Gastroesophageal sphincter (tissue), 3 donors: Measurements from ENCODE around the gene SASS6.

Experiments
- EP300 ChIP-seq: sonication (generic); formaldehyde crosslinking; IDR thresholded peaks from one replicate; pipeline ENCODE4 v1.6.1; 2017; ENCODE audit warnings: antibody characterized with exemption, mild to moderate bottlenecking
- POLR2A ChIP-seq, 2 donors: fragments of 450-650 bp; IDR thresholded peaks; one replicate each; pipeline ENCODE4 v1.6.1; 2017; ENCODE audit warnings: antibody characterized with exemption in 2 of 2, mild to moderate bottlenecking in 2 of 2, moderate library complexity in 1 of 2
- TF ChIP-seq, protein P1 (sequence below), 4 experiments: fragments of 200-600 bp in 2 of 4; fragments of 450-650 bp in 2 of 4; sonication (generic) in 1 of 4; IDR thresholded peaks; one replicate each; pipeline ENCODE4 v1.5.1; 2017 to 2019; ENCODE audit warnings: antibody characterized with exemption in 4 of 4, mild to moderate bottlenecking in 2 of 4, moderate library complexity in 2 of 4

DNA sequence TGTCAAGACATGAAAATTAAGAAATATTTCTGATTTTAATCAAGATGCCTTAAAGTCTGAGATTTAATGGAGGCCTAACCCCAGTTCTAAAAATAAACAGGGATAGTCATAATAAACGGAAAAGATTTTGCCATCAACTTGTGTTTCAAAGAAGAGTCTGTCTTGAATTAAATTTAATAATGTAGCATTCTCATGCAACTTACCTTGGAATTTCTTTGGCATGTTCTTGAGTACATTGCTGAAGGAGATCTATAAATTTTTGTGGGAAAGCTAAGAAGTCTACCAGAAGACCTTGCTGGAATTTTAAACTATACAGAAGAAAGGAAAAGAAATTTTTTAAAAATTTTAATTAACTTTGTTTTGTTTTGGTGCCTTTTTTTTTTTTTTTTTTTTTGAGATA, 10.6 kb downstream of the SASS6 start:
- TF ChIP-seq, protein P1, sequence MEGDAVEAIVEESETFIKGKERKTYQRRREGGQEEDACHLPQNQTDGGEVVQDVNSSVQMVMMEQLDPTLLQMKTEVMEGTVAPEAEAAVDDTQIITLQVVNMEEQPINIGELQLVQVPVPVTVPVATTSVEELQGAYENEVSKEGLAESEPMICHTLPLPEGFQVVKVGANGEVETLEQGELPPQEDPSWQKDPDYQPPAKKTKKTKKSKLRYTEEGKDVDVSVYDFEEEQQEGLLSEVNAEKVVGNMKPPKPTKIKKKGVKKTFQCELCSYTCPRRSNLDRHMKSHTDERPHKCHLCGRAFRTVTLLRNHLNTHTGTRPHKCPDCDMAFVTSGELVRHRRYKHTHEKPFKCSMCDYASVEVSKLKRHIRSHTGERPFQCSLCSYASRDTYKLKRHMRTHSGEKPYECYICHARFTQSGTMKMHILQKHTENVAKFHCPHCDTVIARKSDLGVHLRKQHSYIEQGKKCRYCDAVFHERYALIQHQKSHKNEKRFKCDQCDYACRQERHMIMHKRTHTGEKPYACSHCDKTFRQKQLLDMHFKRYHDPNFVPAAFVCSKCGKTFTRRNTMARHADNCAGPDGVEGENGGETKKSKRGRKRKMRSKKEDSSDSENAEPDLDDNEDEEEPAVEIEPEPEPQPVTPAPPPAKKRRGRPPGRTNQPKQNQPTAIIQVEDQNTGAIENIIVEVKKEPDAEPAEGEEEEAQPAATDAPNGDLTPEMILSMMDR (IDR thresholded peaks at IDR 0.05), result no peak
- TF ChIP-seq EP300, result no peak
- TF ChIP-seq POLR2A (IDR thresholded peaks at IDR 0.05), result no peak
